GM10266 (cell line): Measurements from ENCODE around the gene CENPX.

ENCODE experiments used
- DNase-seq: peaks from one replicate; pipeline ENCODE4 v3.0.0; 2012; ENCODE audit errors: extremely low spot score
- CTCF ChIP-seq: IDR thresholded peaks from 2 replicates; pipeline ENCODE4 v1.5.1; 2012; ENCODE audit warnings: mild to moderate bottlenecking, low read depth; ENCODE audit not compliant: control insufficient read depth, insufficient read depth; ENCODE audit errors: missing control alignments

CENPX gene

GRCh38 chr17:81998212-81998611 is 24.5 kb downstream of the CENPX start:
- TF ChIP-seq CTCF = no peak
- DNase-seq = no peak

GRCh38 chr17:81996757-81997441 is 25.8 kb downstream of the CENPX start:
- no peak for TF ChIP-seq CTCF
- no peak for DNase-seq

- DNase-seq = no peak
- TF ChIP-seq CTCF = no peak
Observed at GRCh38 chr17:81996232-81996756, 26.4 kb downstream of the CENPX start.

GRCh38 chr17:81995463-81996231 is 27.0 kb downstream of the CENPX start:
- no peak for TF ChIP-seq CTCF
- no peak for DNase-seq

GRCh38 chr17:81994593-81995462 is 27.9 kb downstream of the CENPX start:
- no peak for TF ChIP-seq CTCF

GRCh38 chr17:81993729-81994592 is 28.7 kb downstream of the CENPX start:
- no peak for DNase-seq
- no peak for TF ChIP-seq CTCF

More at GRCh38 chr17:81994593-81995462, 27.9 kb downstream of the CENPX start:
- DNase-seq = no peak
